ENCODE data around the gene ARHGEF19.

DNA sequence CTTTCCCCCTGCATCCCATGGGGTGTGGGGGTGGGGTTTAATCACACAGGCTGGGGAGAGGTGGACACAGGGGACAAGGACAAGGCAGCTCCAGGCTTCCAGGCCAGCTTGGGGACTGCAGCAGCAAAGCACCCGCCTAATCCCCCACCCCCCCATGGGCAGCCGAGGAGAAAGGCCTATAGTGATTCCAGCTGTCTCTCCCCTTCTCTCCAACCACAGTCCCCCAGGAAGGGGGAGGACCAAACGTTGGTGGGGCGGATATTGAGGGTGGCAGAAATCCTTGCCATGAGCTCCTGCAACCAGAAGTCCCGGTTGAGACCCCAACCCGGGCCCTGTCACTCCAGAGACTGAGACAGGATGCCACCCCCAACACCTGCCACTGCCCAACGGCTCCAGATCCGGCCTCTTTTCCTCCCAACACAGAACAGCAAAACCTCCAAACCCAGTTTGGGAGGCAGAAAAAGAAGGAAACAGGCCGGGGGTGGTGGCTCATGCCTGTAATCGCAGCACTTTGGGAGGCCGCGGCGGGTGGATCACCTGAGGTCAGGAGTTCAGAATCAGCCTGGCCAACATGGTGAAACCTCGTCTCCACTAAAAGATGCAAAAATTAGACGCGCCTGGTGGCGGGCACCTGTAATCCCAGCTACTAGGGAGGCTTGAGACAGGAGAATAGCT, 58.3 kb downstream of the ARHGEF19 start:
- no peak for TF ChIP-seq CTCF (IDR thresholded peaks at IDR 0.05)
- TF ChIP-seq, protein P1, sequence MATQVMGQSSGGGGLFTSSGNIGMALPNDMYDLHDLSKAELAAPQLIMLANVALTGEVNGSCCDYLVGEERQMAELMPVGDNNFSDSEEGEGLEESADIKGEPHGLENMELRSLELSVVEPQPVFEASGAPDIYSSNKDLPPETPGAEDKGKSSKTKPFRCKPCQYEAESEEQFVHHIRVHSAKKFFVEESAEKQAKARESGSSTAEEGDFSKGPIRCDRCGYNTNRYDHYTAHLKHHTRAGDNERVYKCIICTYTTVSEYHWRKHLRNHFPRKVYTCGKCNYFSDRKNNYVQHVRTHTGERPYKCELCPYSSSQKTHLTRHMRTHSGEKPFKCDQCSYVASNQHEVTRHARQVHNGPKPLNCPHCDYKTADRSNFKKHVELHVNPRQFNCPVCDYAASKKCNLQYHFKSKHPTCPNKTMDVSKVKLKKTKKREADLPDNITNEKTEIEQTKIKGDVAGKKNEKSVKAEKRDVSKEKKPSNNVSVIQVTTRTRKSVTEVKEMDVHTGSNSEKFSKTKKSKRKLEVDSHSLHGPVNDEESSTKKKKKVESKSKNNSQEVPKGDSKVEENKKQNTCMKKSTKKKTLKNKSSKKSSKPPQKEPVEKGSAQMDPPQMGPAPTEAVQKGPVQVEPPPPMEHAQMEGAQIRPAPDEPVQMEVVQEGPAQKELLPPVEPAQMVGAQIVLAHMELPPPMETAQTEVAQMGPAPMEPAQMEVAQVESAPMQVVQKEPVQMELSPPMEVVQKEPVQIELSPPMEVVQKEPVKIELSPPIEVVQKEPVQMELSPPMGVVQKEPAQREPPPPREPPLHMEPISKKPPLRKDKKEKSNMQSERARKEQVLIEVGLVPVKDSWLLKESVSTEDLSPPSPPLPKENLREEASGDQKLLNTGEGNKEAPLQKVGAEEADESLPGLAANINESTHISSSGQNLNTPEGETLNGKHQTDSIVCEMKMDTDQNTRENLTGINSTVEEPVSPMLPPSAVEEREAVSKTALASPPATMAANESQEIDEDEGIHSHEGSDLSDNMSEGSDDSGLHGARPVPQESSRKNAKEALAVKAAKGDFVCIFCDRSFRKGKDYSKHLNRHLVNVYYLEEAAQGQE (IDR thresholded peaks at IDR 0.05; ENCODE audit: insufficient read depth in 1 of 2, low read depth in 2 of 2, low read length in 1 of 2), result no peak
- no peak for TF ChIP-seq TCF7L2 (IDR thresholded peaks at IDR 0.05; ENCODE audit: low read depth, low read length)

Data from Panc1 (cell line).